Spleen (tissue), 11 donors: ENCODE data around the gene STYXL1. TPM values are rescaled to one million over a fixed set of nuclear protein-coding genes. Genes with fewer than 3 reads are reported as not detected.
"Not testable (repeated sequence)": the region's sequence is repeated elsewhere in the genome, so short reads cannot be mapped to it uniquely, and the experiment has no call there.

ENCODE experiments used
- DNase-seq: peaks from one replicate; pipeline ENCODE4 v3.0.0-alpha.2; 2020
- H3K27ac ChIP-seq, 8 donors: fragments of 200-600 bp; sonication (generic) in 7 of 8; 1 replicate in 4 of 8; 2 replicates in 4 of 8; pipeline versions ENCODE4 v1.5.0 to v1.8.0; 2016 to 2021; ENCODE audit warnings: inconsistent platforms in 4 of 8, mild to moderate bottlenecking in 4 of 8, moderate library complexity in 1 of 8
- H3K27me3 ChIP-seq, 7 donors: fragments of 200-600 bp; sonication (generic) in 6 of 7; replicated peaks in 1 of 7; 1 replicate in 4 of 7; 2 replicates in 3 of 7; pipeline versions ENCODE4 v1.5.0 to v1.8.0; 2016 to 2021; ENCODE audit warnings: inconsistent platforms in 3 of 7, mild to moderate bottlenecking in 1 of 7
- H3K36me3 ChIP-seq, 6 donors: fragments of 200-600 bp; sonication (generic) in 5 of 6; 1 replicate in 4 of 6; 2 replicates in 2 of 6; pipeline versions ENCODE4 v1.5.0 to v1.8.0; 2016 to 2021; ENCODE audit warnings: inconsistent platforms in 2 of 6
- H3K4me1 ChIP-seq, 6 donors: fragments of 200-600 bp; sonication (generic) in 5 of 6; 1 replicate in 3 of 6; 2 replicates in 3 of 6; pipeline versions ENCODE4 v1.5.0 to v1.8.0; 2016 to 2021; ENCODE audit warnings: inconsistent platforms in 3 of 6
- H3K4me3 ChIP-seq, 8 donors: fragments of 200-600 bp; sonication (generic) in 7 of 8; 1 replicate in 4 of 8; 2 replicates in 4 of 8; pipeline versions ENCODE4 v1.5.0 to v1.8.0; 2016 to 2021; ENCODE audit warnings: inconsistent platforms in 4 of 8, mild to moderate bottlenecking in 4 of 8, moderate library complexity in 2 of 8
- H3K9me3 ChIP-seq, 8 donors: fragments of 200-600 bp; sonication (generic) in 7 of 8; 1 replicate in 4 of 8; 2 replicates in 4 of 8; pipeline versions ENCODE4 v1.5.0 to v1.8.0; 2016 to 2021; ENCODE audit warnings: inconsistent platforms in 4 of 8
- CTCF ChIP-seq, 11 experiments: fragments of 200-600 bp in 7 of 11; fragments of 450-650 bp in 4 of 11; sonication (generic) in 4 of 11; IDR thresholded peaks in 8 of 11; conservative IDR thresholded peaks in 3 of 11; 1 replicate in 7 of 11; 2 replicates in 4 of 11; pipeline versions ENCODE4 v1.4.0 to v1.8.0; 2016 to 2021; ENCODE audit warnings: antibody characterized with exemption in 11 of 11, inconsistent platforms in 4 of 11, mild to moderate bottlenecking in 1 of 11
- POLR2A ChIP-seq, 3 donors: fragments of 450-650 bp; IDR thresholded peaks; one replicate each; pipeline ENCODE4 v1.5.1; 2017; ENCODE audit warnings: antibody characterized with exemption in 3 of 3, mild to moderate bottlenecking in 1 of 3
- POLR2AphosphoS5 ChIP-seq, 3 donors: sonication (generic); formaldehyde crosslinking; IDR thresholded peaks; one replicate each; pipeline ENCODE4 v1.5.1; 2017; ENCODE audit warnings: antibody characterized with exemption in 3 of 3
- WGBS, 5 donors: extraction: QIAGEN DNeasy Blood & Tissue Kit in 3 of 5; methylation state at CpG; one replicate each; pipeline versions ENCODE4 v1.1.5 to v1.1.7; 2013 to 2018; 5-methylcytosine and 5-hydroxymethylcytosine counted together
- intact Hi-C: fragments of 100-400 bp; cut with DNase I; formaldehyde crosslinking; loops from one replicate; pipeline ENCODE4 v1.15.0; 2023; ENCODE audit warnings: low total_unique reads
- polyA plus RNA-seq, 3 donors: library from polyadenylated mRNA; stranded (reverse); fragments of 200-250 nt; gene quantifications; one replicate each; pipeline ENCODE4 v1.2.1, GENCODE V29; 2013
- total RNA-seq, 7 donors: library from RNA; depleted of rRNA in 3 of 7; stranded (reverse); fragments of >200 nt in 3 of 7; fragmentation: NEBNext Ultra II Directional in 4 of 7; extraction: Animal tissue kit (Norgen Biotek cat#: 25700) in 4 of 7; gene quantifications; one replicate each; pipeline versions ENCODE4 v1.1.0 to v1.2.1, GENCODE V29; 2016 to 2021
- donor health status: healthy with polysubstance abuse.
- donor health status: DM: no; HTN: no; CAD: no; lungs with moderate emphysema.
- donor health status: DM: no; HTN: no; CAD: no.
- donor health status: Bipolar disorder and iron deficiency.
- donor health status: healthy.
- donor health status: DM: no; HTN: no; CAD: no.
- donor health status: DM: yes; HTN: yes; CAD: no.

The STYXL1 gene
- total and polyA plus RNA-seq, 10 donors: 18.3 to 60.4 (median 34.4) TPM

DNA sequence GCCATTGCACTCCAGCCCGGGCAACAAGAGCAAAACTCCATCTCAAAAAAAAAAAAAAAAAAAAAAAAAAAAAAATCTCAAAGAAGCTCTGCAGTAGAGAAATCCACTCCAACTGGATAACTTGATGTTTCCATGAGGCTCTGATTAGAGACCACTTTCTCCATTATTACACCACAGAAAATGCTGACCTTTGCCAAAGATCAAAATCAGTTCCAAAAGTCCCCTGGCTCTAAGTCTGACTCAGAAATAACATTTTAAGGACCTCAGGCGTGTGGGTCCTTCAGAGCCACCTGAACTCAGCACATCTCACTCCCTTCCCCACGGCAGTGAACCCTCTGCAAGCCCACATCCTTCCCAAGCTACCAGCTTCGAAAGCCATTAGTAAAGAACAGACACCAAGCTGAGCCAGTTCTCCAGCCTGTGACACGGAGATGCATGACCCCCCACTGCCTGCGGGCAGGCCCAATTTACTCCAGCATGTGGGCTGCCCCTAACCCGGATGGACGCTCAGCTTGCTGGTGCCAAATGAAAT lies 39.6 kb downstream of the STYXL1 start:
- no peaks in the 10 kb centered on the region for H3K27me3 ChIP-seq
- no peaks in the 10 kb centered on the region for H3K9me3 ChIP-seq
- WGBS, 5 donors: 52 to 69% (median 62%) methylated on average over 8 of the region's 8 CpGs
- peaks cover 0 to 70% (median 33%) of the 10 kb centered on the region in 6 donors for H3K36me3 ChIP-seq
- TF ChIP-seq POLR2A (IDR thresholded peaks at IDR 0.05) (no peak), CTCF (IDR thresholded peaks at IDR 0.05 in 8 of 11, conservative IDR thresholded peaks at IDR 0.05 in 3 of 11) (no peak), POLR2AphosphoS5 (IDR thresholded peaks at IDR 0.05) (no peak)
- peak overlapping the region in 2 of 8 donors; percentile 56 to 73 for H3K27ac ChIP-seq
- DNase-seq: no peak
- H3K4me1 ChIP-seq: peaks cover 0 to 25% (median 19%) of the 10 kb centered on the region in 6 donors
- intact Hi-C loops: no loop called here
- H3K4me3 ChIP-seq: no peak overlapping the region

GRCh38 chr7:76005004-76005403 lies 42.8 kb downstream of the STYXL1 start:
- peaks cover 0 to 20% (median 18%) of the 10 kb centered on the region in 6 donors for H3K4me1 ChIP-seq
- H3K4me3 ChIP-seq, H3K27ac ChIP-seq, DNase-seq, H3K9me3 ChIP-seq, H3K27me3 ChIP-seq, intact Hi-C loops: not testable (repeated sequence)
- peaks cover 0 to 72% (median 41%) of the 10 kb centered on the region in 6 donors for H3K36me3 ChIP-seq
- WGBS, 5 donors: 88 to 97% (median 94%) methylated on average over 4 of the region's 4 CpGs

GRCh38 chr7:76003351-76003750 lies 44.4 kb downstream of the STYXL1 start:
- no peaks in the 10 kb centered on the region for H3K9me3 ChIP-seq
- H3K4me3 ChIP-seq: no peak overlapping the region
- 93 to 100% (median 97%) methylated on average over 6 to 10 of the region's 10 CpGs for WGBS, 5 donors
- DNase-seq: no peak
- H3K27me3 ChIP-seq: no peaks in the 10 kb centered on the region
- H3K36me3 ChIP-seq: peaks cover 0 to 77% (median 41%) of the 10 kb centered on the region in 6 donors
- peaks cover 0 to 4% (median 3%) of the 10 kb centered on the region in 6 donors for H3K4me1 ChIP-seq
- intact Hi-C loops: no loop called here
- TF ChIP-seq CTCF (IDR thresholded peaks at IDR 0.05 in 8 of 11, conservative IDR thresholded peaks at IDR 0.05 in 3 of 11) (no peak), POLR2AphosphoS5 (IDR thresholded peaks at IDR 0.05) (no peak), POLR2A (IDR thresholded peaks at IDR 0.05) (no peak)
- no peak overlapping the region for H3K27ac ChIP-seq

DNA sequence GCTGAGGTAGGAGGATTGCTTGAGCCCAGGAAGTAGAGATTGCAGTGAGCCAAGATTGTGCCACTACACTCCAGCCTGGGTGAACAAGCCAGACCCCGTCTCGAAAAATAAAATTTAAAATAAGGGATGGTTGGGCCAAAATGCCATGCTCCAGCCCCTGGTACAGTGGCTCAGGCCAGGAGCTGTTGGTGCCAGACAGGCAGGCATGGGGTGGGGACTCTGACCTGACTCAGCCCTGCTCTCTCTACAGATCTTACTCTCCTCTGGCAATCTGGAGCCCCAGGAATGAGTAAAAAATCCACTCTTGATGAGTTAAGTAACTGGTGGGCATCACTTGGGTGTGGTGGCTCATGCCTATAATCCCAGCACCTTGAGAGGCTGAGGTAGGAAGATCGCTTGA lies 45.0 kb downstream of the STYXL1 start:
- WGBS, 5 donors: 87 to 98% (median 96%) methylated on average over 3 of the region's 3 CpGs
- H3K4me1 ChIP-seq: no peaks in the 10 kb centered on the region
- no peaks in the 10 kb centered on the region for H3K27me3 ChIP-seq
- no peaks in the 10 kb centered on the region for H3K9me3 ChIP-seq
- TF ChIP-seq POLR2A (IDR thresholded peaks at IDR 0.05) (no peak), CTCF (IDR thresholded peaks at IDR 0.05 in 8 of 11, conservative IDR thresholded peaks at IDR 0.05 in 3 of 11) (no peak), POLR2AphosphoS5 (IDR thresholded peaks at IDR 0.05) (no peak)
- H3K36me3 ChIP-seq: peaks cover 0 to 77% (median 41%) of the 10 kb centered on the region in 6 donors
- H3K4me3 ChIP-seq: no peak overlapping the region
- H3K27ac ChIP-seq: no peak overlapping the region
- intact Hi-C loops: no loop called here
- DNase-seq: no peak
